H1 (cell line): ENCODE measurements around the gene RASL10A. TPM values are rescaled to one million over a fixed set of nuclear protein-coding genes. Genes with fewer than 3 reads are reported as not detected.

Experiments used
- BRCA1 ChIP-seq: IDR thresholded peaks from 2 replicates; pipeline ENCODE4 v1.6.1; 2012; ENCODE audit warnings: low read depth, low read length, improper control_type of control experiment
- CHD7 ChIP-seq: fragments of 300-600 bp; sonication (generic); IDR thresholded peaks from 2 replicates; pipeline ENCODE4 v1.7.1; 2012; ENCODE audit warnings: low read length, moderate library complexity, mild to moderate bottlenecking, inconsistent platforms; ENCODE audit not compliant: insufficient replicate concordance
- polyA plus RNA-seq, 7 experiments: library from polyadenylated mRNA; depleted of rRNA in 3 of 7; stranded (reverse) in 5 of 7; unstranded in 2 of 7; fragments of >200 nt in 5 of 7; fragments of 200-250 nt in 2 of 7; gene quantifications; 1 replicate in 5 of 7; 2 replicates in 1 of 7; 4 replicates in 1 of 7; pipeline versions ENCODE4 v1.2.1 to v1.2.3, GENCODE V29; 2011 to 2013; ENCODE audit warnings: missing spikeins in 2 of 7, mixed read lengths in 2 of 7
- total RNA-seq: library from RNA; stranded (reverse); fragmentation: NEBNext Ultra II Directional; extraction: Animal tissue kit (Norgen Biotek cat#: 25700); gene quantifications from 2 replicates; pipeline ENCODE4 v1.2.1, GENCODE V29; 2021

Gene RASL10A
- total and polyA plus RNA-seq, 2 of the 8 experiments (the other 6 are each of a cell fraction or from before 2014, with no cell fraction given): 1.1 to 1.5 TPM

GRCh38 chr22:29327089-29327764 lies 11.7 kb upstream of the RASL10A start (continued):
- TF ChIP-seq CHD7 (no peak), BRCA1 (no peak)
